SKM-1 (cell line): Measurements from ENCODE around the gene ARHGAP6.

Experiments used
- DNase-seq: peaks from one replicate; lab custom pipeline; 2025; ENCODE audit not compliant: unreplicated experiment; lab: John Stamatoyannopoulos, UW

ARHGAP6 gene

GRCh38 chrX:11431786-11432185 is 233.9 kb downstream of the ARHGAP6 start:
- DNase-seq, result peak; percentile 10

DNA sequence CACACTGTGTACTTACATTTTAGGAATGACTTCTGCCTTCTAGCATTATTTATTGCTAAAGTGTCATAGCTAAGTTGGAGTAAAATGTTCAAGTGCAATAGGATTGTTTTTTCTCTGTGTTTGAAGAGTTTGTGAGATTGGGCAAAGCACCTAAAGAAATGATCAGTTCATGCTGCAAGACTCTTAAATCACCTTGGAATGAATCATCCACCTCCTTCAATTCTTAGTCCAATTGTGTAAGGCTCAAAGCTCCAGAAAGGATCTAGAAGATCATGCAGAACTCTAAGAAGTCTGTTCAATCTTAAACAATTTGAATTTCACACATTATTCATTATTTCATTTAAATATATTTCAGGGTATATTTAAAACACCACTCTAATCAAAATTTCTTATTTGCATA is 235.4 kb downstream of the ARHGAP6 start:
- DNase-seq, result no peak

DNA sequence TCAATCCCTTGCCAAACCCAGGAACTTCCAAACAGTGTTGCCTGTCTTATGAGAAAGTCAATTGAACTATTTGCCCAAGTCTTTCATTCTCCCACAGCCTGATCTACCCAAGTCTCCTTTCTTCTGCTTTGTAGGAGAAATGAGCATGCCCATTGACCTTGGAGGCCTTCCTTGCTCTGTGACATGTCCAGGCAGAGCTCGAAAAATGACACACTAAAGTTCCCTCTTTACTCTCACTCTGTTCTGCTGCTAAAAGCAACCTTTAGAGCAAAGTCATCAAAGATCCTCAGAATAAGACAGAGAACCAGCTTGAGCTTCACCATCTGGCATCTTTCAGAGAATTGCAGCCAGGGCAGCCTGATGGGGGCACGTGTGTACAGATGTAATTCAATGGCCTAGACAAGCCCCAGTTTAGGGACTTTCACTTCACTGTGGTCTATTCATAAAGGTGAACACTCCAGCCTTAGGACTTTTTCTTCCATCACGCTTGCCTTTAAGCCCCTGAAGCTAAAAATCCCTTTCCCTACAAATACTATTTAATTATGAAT is 236.1 kb downstream of the ARHGAP6 start:
- no peak for DNase-seq

DNA sequence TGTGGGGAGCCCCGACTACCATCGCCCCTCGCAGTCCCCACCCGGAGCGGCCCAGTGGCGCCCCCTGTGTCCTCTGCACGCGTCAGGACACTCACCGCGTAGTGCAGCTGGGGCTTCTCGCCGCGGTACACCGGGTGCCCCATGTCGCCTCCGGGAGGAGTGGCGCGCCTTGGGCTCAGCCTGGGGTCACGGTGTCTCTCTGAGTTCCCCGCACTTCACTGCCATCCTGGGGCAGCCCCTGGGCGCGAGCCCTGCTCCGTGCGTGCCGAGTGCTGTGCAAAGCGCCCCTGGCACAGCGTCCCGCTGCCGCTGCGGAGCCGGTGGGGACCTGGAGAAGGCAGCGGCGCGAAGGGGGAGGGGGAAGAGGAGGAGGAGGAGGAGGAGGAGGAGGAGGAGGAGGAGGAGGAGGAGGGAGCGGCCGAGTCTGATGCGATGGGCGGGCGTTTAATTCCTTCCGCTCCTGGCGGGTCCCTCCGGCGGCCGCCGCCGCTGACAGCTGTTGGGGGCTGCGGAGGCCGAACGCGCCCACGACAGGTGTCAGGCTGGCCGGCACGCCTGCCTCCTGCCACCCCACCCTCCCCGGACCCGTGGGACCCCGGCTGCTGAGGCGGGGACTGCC is 238.2 kb downstream of the ARHGAP6 start:
- no peak for DNase-seq

- DNase-seq, result no peak
These were observed 238.8 kb downstream of the ARHGAP6 start for GRCh38 chrX:11426712-11427452.

DNA sequence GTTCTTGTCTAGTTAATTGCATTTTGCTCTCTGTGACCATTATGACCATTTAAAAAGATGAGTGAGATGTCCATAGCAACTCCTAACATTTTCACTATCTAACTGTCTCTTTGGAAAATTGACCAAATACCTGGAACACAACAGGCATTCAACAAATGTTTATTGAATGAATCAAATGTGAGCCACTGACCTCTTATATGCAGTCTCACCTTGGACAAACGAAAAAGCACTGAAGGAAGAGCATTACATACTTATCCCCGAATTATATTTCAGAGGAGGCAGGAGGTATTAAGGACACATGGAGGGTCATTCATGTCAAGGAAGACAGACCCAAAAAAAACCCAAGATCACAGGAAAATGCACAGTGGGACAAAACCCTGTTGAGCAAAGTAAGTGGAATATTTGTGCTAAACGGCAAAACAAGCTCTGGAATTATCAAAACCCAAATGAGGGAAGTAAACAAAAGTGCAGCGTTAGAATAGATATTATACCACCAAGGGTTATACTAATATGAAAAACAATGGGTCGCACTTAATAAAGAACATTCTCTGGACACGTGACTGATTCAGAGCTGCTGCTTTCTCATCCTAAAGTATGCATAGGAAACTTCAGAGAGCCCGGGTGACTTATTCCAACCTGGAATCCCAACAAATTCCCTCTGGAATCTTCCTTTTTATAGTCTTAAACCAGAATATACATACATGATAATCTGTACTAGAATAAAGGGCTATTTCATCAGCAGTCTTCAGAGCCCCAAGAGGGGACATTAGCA is 240.6 kb downstream of the ARHGAP6 start:
- DNase-seq, result no peak

GRCh38 chrX:11423949-11424348 is 241.8 kb downstream of the ARHGAP6 start:
- DNase-seq, result no peak

DNA sequence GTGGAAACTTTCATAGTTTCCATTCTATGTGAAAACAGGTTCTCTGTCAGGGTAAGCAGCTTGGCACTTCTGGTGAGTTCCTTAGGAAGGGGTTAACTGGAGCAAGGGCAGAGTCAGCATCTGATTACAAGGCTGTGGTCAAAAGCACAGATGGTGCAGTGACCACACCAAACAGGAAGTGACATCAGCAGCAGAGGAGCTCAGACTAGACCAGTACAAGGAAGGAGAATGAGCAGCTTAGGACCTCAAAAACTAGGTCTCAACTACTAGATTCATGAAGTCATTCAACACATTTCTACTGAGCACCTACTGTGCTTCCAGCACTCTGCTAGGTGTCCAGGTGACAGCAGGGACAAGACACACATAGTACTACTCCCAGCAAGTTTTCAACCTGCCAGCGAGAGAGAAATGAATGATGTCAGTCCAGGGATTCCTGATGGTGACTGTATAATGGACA is 242.3 kb downstream of the ARHGAP6 start:
- DNase-seq, result no peak

GRCh38 chrX:11422525-11422857 is 243.2 kb downstream of the ARHGAP6 start:
- no peak for DNase-seq

GRCh38 chrX:11421805-11422524 is 243.8 kb downstream of the ARHGAP6 start:
- no peak for DNase-seq

GRCh38 chrX:11420851-11421250 is 244.9 kb downstream of the ARHGAP6 start:
- DNase-seq, result no peak

DNA sequence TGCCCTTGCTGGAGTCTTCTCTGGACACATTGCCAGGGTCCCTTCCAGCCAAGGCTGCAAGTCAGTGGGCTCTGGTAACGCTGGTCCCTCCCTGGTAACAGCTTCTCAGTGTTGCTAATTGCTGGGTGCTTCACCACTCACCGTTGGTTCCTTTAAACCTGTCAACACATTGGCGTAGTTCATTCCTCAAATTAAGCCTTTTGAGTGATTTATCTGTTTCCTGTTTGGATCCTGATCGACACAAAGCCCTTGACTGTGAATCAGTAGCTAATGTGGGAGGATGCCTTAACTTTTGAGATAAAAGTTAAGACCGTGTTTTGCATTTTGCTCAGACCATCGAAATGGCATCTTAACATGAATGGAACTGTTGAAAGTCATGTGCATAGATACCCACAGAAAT is 246.6 kb downstream of the ARHGAP6 start:
- no peak for DNase-seq

GRCh38 chrX:11416600-11416999 is 249.1 kb downstream of the ARHGAP6 start:
- no peak for DNase-seq

DNA sequence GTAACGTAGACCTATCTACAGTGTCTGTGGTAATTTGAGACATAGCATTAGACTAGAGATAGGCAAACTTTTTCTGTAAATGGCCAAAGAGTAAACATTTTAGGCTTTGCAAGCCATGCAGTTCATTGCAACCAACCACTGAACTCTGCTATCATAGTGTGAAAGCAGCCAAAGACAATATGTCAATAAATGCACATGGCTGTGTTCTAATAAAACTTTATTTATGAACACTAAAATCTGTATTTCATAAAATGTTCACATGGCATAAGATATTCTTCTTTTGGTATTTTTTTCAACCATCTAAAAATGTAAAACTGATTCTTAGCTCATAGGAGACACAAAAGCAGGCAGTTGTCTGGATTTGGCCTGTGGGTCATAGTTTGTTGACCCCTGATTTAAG is 251.6 kb downstream of the ARHGAP6 start:
- DNase-seq, result no peak

DNA sequence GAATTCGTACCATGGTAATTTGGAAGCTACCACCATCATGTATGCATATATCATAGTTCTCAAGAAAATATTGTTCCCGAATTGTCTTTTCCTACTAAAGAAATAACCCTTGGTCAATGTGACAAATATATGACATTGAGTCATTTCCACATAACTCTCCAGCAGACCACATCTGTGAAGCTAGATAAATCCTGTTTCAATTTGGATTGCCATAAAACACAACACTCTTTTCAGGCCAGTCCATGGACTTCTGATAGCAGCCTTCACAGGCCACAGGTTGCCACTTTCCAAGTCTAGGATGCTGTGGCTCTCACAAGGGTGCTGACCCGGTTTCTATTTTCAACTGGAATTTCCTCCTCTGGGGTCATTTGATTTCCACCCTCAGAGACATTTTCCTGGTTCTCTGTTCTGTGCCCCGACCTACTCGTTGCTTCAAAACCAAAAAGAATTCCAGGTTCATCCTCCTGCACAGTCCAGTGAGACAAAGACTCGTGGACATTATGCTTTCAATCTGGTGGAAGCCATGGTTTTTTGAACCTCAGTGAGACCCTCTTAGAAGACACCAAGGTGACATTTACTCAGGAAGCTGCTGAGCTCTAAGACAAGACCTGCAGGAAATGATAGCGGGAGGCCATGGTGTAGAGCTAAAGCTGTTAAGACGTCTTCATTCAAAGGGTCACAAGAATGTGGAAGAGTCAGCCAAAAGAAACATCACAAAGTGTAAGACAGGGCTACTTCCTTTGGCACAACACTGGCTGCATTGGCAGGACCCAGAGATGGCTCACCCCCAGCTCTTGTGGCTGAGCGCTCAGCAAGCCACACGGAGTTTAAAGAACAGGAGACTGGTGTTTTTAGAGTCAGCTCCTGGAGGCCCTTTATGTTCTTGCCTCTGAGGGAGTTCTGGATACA is 252.8 kb downstream of the ARHGAP6 start:
- no peak for DNase-seq

DNA sequence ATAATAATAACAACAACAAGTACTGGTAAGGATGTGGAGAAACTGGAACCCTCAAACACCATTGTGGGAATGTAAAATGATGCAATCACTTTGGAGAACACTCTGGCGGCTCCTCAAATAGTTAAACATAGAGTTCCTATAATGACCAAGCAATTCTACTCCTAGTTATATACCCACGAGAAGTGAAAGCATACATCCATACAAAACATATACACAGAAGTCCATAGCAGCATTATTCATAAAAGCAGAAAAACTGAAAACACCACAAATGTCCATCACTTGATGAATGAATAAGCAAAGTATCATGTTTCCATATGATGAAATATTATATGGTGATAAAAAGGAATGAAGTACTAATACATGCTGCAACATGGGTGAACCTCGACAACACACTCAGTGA is 255.8 kb downstream of the ARHGAP6 start:
- no peak for DNase-seq

- DNase-seq, result no peak
These were observed 256.9 kb downstream of the ARHGAP6 start for GRCh38 chrX:11408783-11409182.

DNA sequence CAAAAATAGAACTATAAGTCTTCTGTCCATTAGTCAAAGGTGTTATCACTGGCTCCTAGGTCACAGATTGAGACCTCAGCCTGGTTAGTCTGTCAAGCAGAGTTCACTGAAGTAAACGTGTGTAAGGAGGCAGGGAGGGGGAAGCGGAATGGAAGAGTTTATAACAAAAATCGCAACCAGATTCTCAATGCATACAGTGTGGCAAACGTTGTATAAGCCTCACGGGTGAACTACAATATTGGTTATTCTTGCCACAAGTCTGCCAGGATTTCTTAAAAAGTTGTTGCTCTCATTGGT is 257.7 kb downstream of the ARHGAP6 start:
- no peak for DNase-seq

GRCh38 chrX:11407331-11408108 is 258.2 kb downstream of the ARHGAP6 start:
- no peak for DNase-seq
